SU-DHL-6 (cell line): ENCODE measurements around the gene AFAP1.

ENCODE experiments used
- EZH2phosphoT487 ChIP-seq: fragments of 200-600 bp; sonication (generic), shearing (Covaris generic); conservative IDR thresholded peaks from 2 replicates; pipeline ENCODE4 v1.6.1; 2018; ENCODE audit warnings: mild to moderate bottlenecking, antibody characterized with exemption, low read length, moderate library complexity, mixed read lengths
- TF ChIP-seq, protein P1 (sequence below): fragments of 200-600 bp; sonication (generic); IDR thresholded peaks from one replicate; pipeline ENCODE4 v1.5.1; 2017; ENCODE audit warnings: antibody characterized with exemption, mild to moderate bottlenecking, low read length, moderate library complexity; ENCODE audit not compliant: insufficient read depth, poor library complexity, severe bottlenecking

- no peak for TF ChIP-seq EZH2phosphoT487
- TF ChIP-seq, protein P1, sequence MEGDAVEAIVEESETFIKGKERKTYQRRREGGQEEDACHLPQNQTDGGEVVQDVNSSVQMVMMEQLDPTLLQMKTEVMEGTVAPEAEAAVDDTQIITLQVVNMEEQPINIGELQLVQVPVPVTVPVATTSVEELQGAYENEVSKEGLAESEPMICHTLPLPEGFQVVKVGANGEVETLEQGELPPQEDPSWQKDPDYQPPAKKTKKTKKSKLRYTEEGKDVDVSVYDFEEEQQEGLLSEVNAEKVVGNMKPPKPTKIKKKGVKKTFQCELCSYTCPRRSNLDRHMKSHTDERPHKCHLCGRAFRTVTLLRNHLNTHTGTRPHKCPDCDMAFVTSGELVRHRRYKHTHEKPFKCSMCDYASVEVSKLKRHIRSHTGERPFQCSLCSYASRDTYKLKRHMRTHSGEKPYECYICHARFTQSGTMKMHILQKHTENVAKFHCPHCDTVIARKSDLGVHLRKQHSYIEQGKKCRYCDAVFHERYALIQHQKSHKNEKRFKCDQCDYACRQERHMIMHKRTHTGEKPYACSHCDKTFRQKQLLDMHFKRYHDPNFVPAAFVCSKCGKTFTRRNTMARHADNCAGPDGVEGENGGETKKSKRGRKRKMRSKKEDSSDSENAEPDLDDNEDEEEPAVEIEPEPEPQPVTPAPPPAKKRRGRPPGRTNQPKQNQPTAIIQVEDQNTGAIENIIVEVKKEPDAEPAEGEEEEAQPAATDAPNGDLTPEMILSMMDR = no peak
These were observed 32.3 kb upstream of the AFAP1 start for GRCh38 chr4:7971881-7972500.
